Suprapubic skin (tissue), 4 donors: ENCODE measurements around the gene SLC46A1.

Source experiments
- EP300 ChIP-seq: sonication (generic); formaldehyde crosslinking; IDR thresholded peaks from one replicate; pipeline ENCODE4 v1.6.1; 2017; ENCODE audit warnings: antibody characterized with exemption
- POLR2A ChIP-seq, 2 donors: fragments of 450-650 bp; IDR thresholded peaks; one replicate each; pipeline ENCODE4 v1.6.1; 2017; ENCODE audit warnings: antibody characterized with exemption in 2 of 2, mild to moderate bottlenecking in 2 of 2, moderate library complexity in 2 of 2
- POLR2AphosphoS5 ChIP-seq, 3 donors: sonication (generic); formaldehyde crosslinking; IDR thresholded peaks; one replicate each; pipeline ENCODE4 v1.6.1; 2017; ENCODE audit warnings: antibody characterized with exemption in 3 of 3
- TF ChIP-seq, protein P1 (sequence below), 2 donors: fragments of 200-600 bp in 1 of 2; fragments of 450-650 bp in 1 of 2; sonication (generic) in 1 of 2; IDR thresholded peaks; one replicate each; pipeline ENCODE4 v1.5.1; 2016 to 2019; ENCODE audit warnings: antibody characterized with exemption in 2 of 2, mild to moderate bottlenecking in 1 of 2, moderate library complexity in 1 of 2

DNA sequence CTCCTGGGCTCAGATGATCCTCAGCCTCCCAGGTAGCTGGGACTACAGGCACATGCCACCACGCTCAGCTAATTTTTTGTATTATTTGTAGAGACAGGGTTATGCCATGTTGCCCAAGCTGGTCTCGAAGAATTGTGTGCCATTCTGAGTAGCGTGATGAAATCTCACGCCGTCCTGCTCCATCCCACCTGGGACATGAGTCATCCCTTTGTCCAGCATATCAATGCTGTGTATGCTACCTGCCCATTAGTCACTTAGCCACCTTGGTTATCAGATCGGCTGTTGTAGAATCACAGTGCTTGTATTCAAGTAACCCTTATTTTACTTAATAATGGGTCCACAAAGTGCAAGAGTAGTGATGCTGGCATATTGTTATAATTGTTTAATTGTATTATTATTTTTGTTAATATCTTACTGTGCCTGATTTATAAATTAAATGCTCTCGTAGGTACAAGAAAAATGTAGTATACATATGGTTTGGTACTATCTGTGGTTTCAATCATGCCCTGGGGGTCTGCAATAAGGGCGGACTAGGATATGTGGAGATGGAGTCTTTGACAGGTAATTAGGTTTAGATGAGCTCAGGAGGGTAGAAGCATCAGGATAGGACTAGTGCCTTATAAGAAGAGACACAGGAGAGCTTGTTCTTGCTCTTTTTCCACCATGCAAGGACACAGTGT is 40.8 kb upstream of the SLC46A1 start:
- TF ChIP-seq POLR2AphosphoS5 (IDR thresholded peaks at IDR 0.05) (no peak), EP300 (no peak), POLR2A (IDR thresholded peaks at IDR 0.05) (no peak)
- TF ChIP-seq, protein P1, sequence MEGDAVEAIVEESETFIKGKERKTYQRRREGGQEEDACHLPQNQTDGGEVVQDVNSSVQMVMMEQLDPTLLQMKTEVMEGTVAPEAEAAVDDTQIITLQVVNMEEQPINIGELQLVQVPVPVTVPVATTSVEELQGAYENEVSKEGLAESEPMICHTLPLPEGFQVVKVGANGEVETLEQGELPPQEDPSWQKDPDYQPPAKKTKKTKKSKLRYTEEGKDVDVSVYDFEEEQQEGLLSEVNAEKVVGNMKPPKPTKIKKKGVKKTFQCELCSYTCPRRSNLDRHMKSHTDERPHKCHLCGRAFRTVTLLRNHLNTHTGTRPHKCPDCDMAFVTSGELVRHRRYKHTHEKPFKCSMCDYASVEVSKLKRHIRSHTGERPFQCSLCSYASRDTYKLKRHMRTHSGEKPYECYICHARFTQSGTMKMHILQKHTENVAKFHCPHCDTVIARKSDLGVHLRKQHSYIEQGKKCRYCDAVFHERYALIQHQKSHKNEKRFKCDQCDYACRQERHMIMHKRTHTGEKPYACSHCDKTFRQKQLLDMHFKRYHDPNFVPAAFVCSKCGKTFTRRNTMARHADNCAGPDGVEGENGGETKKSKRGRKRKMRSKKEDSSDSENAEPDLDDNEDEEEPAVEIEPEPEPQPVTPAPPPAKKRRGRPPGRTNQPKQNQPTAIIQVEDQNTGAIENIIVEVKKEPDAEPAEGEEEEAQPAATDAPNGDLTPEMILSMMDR (IDR thresholded peaks at IDR 0.05): no peak
